MM.1S (cell line): ENCODE measurements around the gene TEX101.

Experiments
- EZH2 ChIP-seq: fragments of 300-600 bp; sonication (generic); optimal IDR thresholded peaks from 2 replicates; pipeline ENCODE3; 2017; ENCODE audit warnings: low read depth, mild to moderate bottlenecking, antibody characterized with exemption, low read length, mixed read lengths
- EZH2phosphoT487 ChIP-seq: fragments of 300-600 bp; sonication (generic); IDR thresholded peaks from 2 replicates; pipeline ENCODE4 v1.6.1; 2018; ENCODE audit warnings: antibody characterized with exemption, low read length
- TF ChIP-seq, protein P1 (sequence below): fragments of 300-600 bp; sonication (generic); IDR thresholded peaks from 2 replicates; pipeline ENCODE4 v1.5.1; 2016; ENCODE audit warnings: antibody characterized with exemption, low read length, mixed read lengths

DNA sequence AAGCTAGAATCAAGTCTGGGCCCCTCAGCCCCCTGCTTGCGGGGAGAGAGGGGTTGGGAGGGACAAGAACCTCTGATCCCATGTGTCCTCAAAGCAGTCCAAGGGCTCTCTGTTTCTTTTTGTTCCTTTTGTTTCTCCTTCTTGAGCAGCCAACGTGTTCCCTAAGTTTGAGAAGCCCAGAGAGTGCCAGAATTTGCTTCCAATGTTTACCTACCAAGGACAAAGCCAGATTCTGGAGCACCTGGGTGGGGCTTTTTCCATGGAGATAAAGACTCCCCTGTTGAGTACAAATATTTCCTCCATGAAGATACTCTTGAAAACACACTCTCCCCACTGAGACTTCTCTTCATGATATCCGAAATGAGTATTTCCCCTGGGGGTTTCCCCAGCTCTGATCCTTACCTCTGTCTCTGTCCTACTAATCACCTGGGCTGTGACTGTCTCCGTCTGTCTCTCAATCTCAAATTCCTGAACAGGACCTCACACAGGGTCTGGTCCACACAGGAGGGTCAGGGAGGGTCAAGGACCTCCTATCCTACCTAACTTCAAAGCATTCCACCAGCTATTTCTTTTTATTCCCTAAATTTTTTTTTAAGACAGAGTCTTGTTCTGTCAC lies 33.8 kb upstream of the TEX101 start:
- TF ChIP-seq EZH2phosphoT487 (no peak), EZH2 (no peak)
- TF ChIP-seq, protein P1, sequence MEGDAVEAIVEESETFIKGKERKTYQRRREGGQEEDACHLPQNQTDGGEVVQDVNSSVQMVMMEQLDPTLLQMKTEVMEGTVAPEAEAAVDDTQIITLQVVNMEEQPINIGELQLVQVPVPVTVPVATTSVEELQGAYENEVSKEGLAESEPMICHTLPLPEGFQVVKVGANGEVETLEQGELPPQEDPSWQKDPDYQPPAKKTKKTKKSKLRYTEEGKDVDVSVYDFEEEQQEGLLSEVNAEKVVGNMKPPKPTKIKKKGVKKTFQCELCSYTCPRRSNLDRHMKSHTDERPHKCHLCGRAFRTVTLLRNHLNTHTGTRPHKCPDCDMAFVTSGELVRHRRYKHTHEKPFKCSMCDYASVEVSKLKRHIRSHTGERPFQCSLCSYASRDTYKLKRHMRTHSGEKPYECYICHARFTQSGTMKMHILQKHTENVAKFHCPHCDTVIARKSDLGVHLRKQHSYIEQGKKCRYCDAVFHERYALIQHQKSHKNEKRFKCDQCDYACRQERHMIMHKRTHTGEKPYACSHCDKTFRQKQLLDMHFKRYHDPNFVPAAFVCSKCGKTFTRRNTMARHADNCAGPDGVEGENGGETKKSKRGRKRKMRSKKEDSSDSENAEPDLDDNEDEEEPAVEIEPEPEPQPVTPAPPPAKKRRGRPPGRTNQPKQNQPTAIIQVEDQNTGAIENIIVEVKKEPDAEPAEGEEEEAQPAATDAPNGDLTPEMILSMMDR = no peak
